Mesenchymal stem cell (in vitro differentiated cells and primary cell): ENCODE results near the gene GATD1.

Experiments
- DNase-seq: peaks from one replicate; pipeline ENCODE4 v3.0.0-alpha.2; 2013
- H2AFZ ChIP-seq: one replicate; pipeline ENCODE4 v1.6.1; 2013; ENCODE audit warnings: low read depth, mild to moderate bottlenecking, control low read depth, inconsistent platforms, low read length, moderate library complexity
- H2AK5ac ChIP-seq: 2 replicates; pipeline ENCODE4 v1.6.1; 2013; ENCODE audit warnings: low read length, moderate library complexity, mild to moderate bottlenecking, inconsistent platforms; ENCODE audit not compliant: severe bottlenecking
- H2BK120ac ChIP-seq: one replicate; pipeline ENCODE4 v1.6.1; 2013; ENCODE audit warnings: low read depth, mild to moderate bottlenecking, inconsistent platforms, low read length, moderate library complexity
- H2BK12ac ChIP-seq, 2 experiments: one replicate each; pipeline ENCODE4 v1.6.1; 2013; ENCODE audit warnings: inconsistent platforms in 2 of 2, low read length in 2 of 2, mild to moderate bottlenecking in 2 of 2, moderate library complexity in 2 of 2, control low read depth in 1 of 2
- H2BK15ac ChIP-seq: one replicate; pipeline ENCODE4 v1.6.1; 2013; ENCODE audit warnings: mild to moderate bottlenecking, low read depth, inconsistent platforms; ENCODE audit not compliant: poor library complexity, severe bottlenecking
- H2BK5ac ChIP-seq: 2 replicates; pipeline ENCODE4 v1.6.1; 2013; ENCODE audit warnings: low read depth, mild to moderate bottlenecking, low read length, control low read depth, inconsistent platforms; ENCODE audit not compliant: poor library complexity, severe bottlenecking
- H3K14ac ChIP-seq, 2 experiments: one replicate each; pipeline ENCODE4 v1.6.1; 2013; ENCODE audit warnings: inconsistent platforms in 2 of 2, low read length in 2 of 2, control low read depth in 1 of 2, mild to moderate bottlenecking in 1 of 2, moderate library complexity in 1 of 2
- H3K18ac ChIP-seq, 2 experiments: one replicate each; pipeline ENCODE4 v1.6.1; 2013; ENCODE audit warnings: inconsistent platforms in 2 of 2, low read length in 2 of 2, control low read depth in 1 of 2, low read depth in 1 of 2, mild to moderate bottlenecking in 1 of 2
- H3K23ac ChIP-seq, 2 experiments: one replicate each; pipeline ENCODE4 v1.6.1; 2013; ENCODE audit warnings: inconsistent platforms in 2 of 2, low read length in 2 of 2, mild to moderate bottlenecking in 2 of 2, moderate library complexity in 2 of 2, control low read depth in 1 of 2
- H3K27ac ChIP-seq: 2 replicates; pipeline ENCODE4 v1.5.1; 2013; ENCODE audit warnings: mild to moderate bottlenecking, moderate library complexity, low read length, control low read depth, inconsistent platforms; ENCODE audit not compliant: poor library complexity, severe bottlenecking
- H3K27me3 ChIP-seq, 2 experiments: 2 replicates each; pipeline versions ENCODE4 v1.6.1 to v1.7.0; 2013; ENCODE audit warnings: low read length in 2 of 2, mild to moderate bottlenecking in 2 of 2, moderate library complexity in 2 of 2, control low read depth in 1 of 2, inconsistent platforms in 1 of 2; ENCODE audit not compliant: control insufficient read depth in 1 of 2, insufficient read depth in 1 of 2
- H3K36me3 ChIP-seq, 2 experiments: 2 replicates each; pipeline versions ENCODE4 v1.6.1 to v1.7.0; 2013; ENCODE audit warnings: low read length in 2 of 2, control low read depth in 1 of 2, inconsistent platforms in 1 of 2, low read depth in 1 of 2, mild to moderate bottlenecking in 1 of 2; ENCODE audit not compliant: insufficient read depth in 2 of 2, control insufficient read depth in 1 of 2
- H3K4ac ChIP-seq, 2 experiments: one replicate each; pipeline ENCODE4 v1.6.1; 2013; ENCODE audit warnings: inconsistent platforms in 2 of 2, low read length in 2 of 2, mild to moderate bottlenecking in 2 of 2, moderate library complexity in 2 of 2, control low read depth in 1 of 2, low read depth in 1 of 2
- H3K4me1 ChIP-seq: 2 replicates; pipeline ENCODE4 v1.6.1; 2013; ENCODE audit warnings: low read depth, low read length, control low read depth; ENCODE audit not compliant: control insufficient read depth, insufficient read depth
- H3K4me2 ChIP-seq: 2 replicates; pipeline ENCODE4 v1.6.1; 2013; ENCODE audit warnings: low read length, mild to moderate bottlenecking, inconsistent platforms; ENCODE audit not compliant: poor library complexity, severe bottlenecking
- H3K4me3 ChIP-seq, 2 experiments: 2 replicates each; pipeline versions ENCODE4 v1.5.1 to v1.7.0; 2013; ENCODE audit warnings: low read length in 2 of 2, mild to moderate bottlenecking in 2 of 2, control low read depth in 1 of 2, low read depth in 1 of 2; ENCODE audit not compliant: insufficient read depth in 1 of 2
- H3K79me1 ChIP-seq: replicated peaks from 2 replicates; pipeline ENCODE4 v1.6.1; 2013; ENCODE audit warnings: mild to moderate bottlenecking, control low read depth, low read length, inconsistent platforms; ENCODE audit not compliant: poor library complexity, severe bottlenecking
- H3K9ac ChIP-seq: 2 replicates; pipeline ENCODE4 v1.7.0; 2013; ENCODE audit warnings: mild to moderate bottlenecking, low read length, moderate library complexity
- H3K9me3 ChIP-seq: 2 replicates; pipeline ENCODE4 v1.7.0; 2013; ENCODE audit warnings: mild to moderate bottlenecking, low read length; ENCODE audit not compliant: control insufficient read depth
- H4K8ac ChIP-seq: one replicate; pipeline ENCODE4 v1.6.1; 2013; ENCODE audit warnings: inconsistent platforms, mild to moderate bottlenecking, low read length, moderate library complexity
- H4K91ac ChIP-seq: one replicate; pipeline ENCODE4 v1.6.1; 2013; ENCODE audit warnings: mild to moderate bottlenecking, low read length, inconsistent platforms
- WGBS: methylation state at CpG from one replicate; pipeline ENCODE4 v1.1.7; 2013; ENCODE audit warnings: mixed read lengths; 5-methylcytosine and 5-hydroxymethylcytosine counted together

Gene GATD1

DNA sequence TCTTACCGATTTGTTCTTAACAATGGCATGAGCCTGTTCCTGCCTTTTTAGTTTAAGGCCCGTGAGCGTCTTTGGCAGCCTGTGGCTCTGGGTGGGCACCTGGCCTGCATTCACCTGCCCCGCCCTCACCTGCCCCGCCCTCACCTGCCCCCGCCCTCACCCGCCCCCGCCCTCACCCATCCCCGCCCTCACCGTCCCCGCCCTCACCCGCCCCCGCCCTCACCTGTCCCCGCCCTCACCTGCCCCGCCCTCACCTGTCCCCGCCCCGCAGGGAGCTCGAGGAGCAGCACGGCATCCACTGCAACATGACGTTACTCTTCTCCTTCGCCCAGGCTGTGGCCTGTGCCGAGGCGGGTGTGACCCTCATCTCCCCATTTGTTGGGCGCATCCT, 14.2 kb downstream of the GATD1 start:
- Histone ChIP-seq H3K18ac (no peak overlapping the region), H4K8ac (no peak overlapping the region), H4K91ac (no peak overlapping the region), H2BK12ac (peak overlapping the region in 1 of 2 experiments; percentile 23), H3K4me1 (peaks cover 33% of the 10 kb centered on the region), H2AFZ (no peak overlapping the region), H3K9ac (no peak overlapping the region), H2BK120ac (no peak overlapping the region), H3K27ac (peak overlapping the region; percentile 50), H3K4me2 (no peak overlapping the region), H3K14ac (no peak overlapping the region), H3K79me1 (peaks cover 18% of the 10 kb centered on the region), H3K23ac (no peak overlapping the region), H3K36me3 (peaks cover 76 to 80% of the 10 kb centered on the region in 2 experiments), H2BK5ac (no peak overlapping the region), H3K9me3 (no peaks in the 10 kb centered on the region), H3K27me3 (no peaks in the 10 kb centered on the region), H3K4me3 (no peak overlapping the region), H3K4ac (no peak overlapping the region), H2BK15ac (no peak overlapping the region), H2AK5ac (no peak overlapping the region)
- 82% methylated on average over 13 of the region's 24 CpGs for WGBS
- no peak for DNase-seq

GRCh38 chr11:762421-763072, 14.7 kb downstream of the GATD1 start:
- Histone ChIP-seq H3K4me1 (peaks cover 33% of the 10 kb centered on the region), H2BK15ac (no peak overlapping the region), H3K9me3 (no peaks in the 10 kb centered on the region), H3K4me2 (no peak overlapping the region), H4K8ac (peak overlapping the region; percentile 72), H2AFZ (no peak overlapping the region), H3K18ac (peak overlapping the region in 1 of 2 experiments; percentile 16), H3K9ac (peak overlapping the region; percentile 44), H3K4ac (no peak overlapping the region), H3K4me3 (no peak overlapping the region), H2AK5ac (peak overlapping the region; percentile 34), H2BK5ac (no peak overlapping the region), H3K36me3 (peaks cover 77 to 85% of the 10 kb centered on the region in 2 experiments), H3K27ac (peak overlapping the region; percentile 50), H3K23ac (peak overlapping the region in 1 of 2 experiments; percentile 46), H2BK120ac (no peak overlapping the region), H3K14ac (peak overlapping the region in 1 of 2 experiments; percentile 66), H3K27me3 (no peaks in the 10 kb centered on the region), H3K79me1 (peaks cover 20% of the 10 kb centered on the region), H2BK12ac (peak overlapping the region in 1 of 2 experiments; percentile 23), H4K91ac (peak overlapping the region; percentile 66)
- peak; percentile 75 for DNase-seq
- WGBS = 75% methylated on average over 7 of the region's 10 CpGs

DNA sequence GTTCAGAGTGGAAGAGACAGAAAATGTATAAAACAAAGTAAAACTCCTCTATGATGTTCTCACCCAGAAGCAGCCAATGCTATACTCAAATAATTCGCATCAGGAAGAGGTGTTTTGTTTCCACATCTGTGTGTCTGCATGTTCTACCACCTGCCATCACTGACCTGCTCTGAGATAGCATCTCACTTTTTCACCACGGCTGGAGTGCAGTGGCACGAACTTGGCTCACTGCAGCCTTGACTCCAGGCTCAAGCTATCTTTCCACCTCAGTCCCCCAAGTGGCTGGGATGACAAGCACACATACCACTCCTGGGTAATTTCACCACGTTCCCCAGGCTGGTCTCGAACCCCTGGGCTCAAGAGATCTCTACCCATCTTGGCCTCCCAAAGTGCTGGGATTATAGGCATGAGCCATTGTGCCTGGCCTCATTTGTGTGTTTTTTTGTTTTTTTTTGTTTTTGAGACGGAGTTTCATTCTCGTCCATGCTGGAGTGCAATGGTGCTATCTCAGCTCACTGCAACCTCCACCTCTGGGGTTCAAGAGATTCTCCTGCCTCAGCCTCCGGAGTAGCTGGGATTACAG, 15.7 kb downstream of the GATD1 start:
- H2BK12ac ChIP-seq = no peak overlapping the region
- H2AK5ac ChIP-seq = no peak overlapping the region
- no peaks in the 10 kb centered on the region for H3K9me3 ChIP-seq
- H3K4me2 ChIP-seq = no peak overlapping the region
- H3K27me3 ChIP-seq = no peaks in the 10 kb centered on the region
- H3K79me1 ChIP-seq = peaks cover 26% of the 10 kb centered on the region
- H3K14ac ChIP-seq = no peak overlapping the region
- H2BK120ac ChIP-seq = no peak overlapping the region
- H2AFZ ChIP-seq = no peak overlapping the region
- H3K36me3 ChIP-seq = peaks cover 77 to 89% of the 10 kb centered on the region in 2 experiments
- H3K27ac ChIP-seq = no peak overlapping the region
- WGBS = 92% methylated on average over 8 of the region's 8 CpGs
- H4K91ac ChIP-seq = no peak overlapping the region
- no peak for DNase-seq
- H3K23ac ChIP-seq = peak overlapping the region in 1 of 2 experiments; percentile 73
- no peak overlapping the region for H4K8ac ChIP-seq
- no peak overlapping the region for H3K18ac ChIP-seq
- H3K4ac ChIP-seq = no peak overlapping the region
- no peak overlapping the region for H2BK15ac ChIP-seq
- no peak overlapping the region for H3K4me3 ChIP-seq
- peaks cover 25% of the 10 kb centered on the region for H3K4me1 ChIP-seq
- no peak overlapping the region for H3K9ac ChIP-seq
- no peak overlapping the region for H2BK5ac ChIP-seq

- no peak overlapping the region for H2AK5ac ChIP-seq
- no peak overlapping the region for H3K4ac ChIP-seq
- peaks cover 79 to 92% of the 10 kb centered on the region in 2 experiments for H3K36me3 ChIP-seq
- H3K23ac ChIP-seq = no peak overlapping the region
- H4K91ac ChIP-seq = no peak overlapping the region
- no peak overlapping the region for H3K18ac ChIP-seq
- H3K27ac ChIP-seq = no peak overlapping the region
- H2AFZ ChIP-seq = no peak overlapping the region
- H3K4me1 ChIP-seq = peaks cover 17% of the 10 kb centered on the region
- no peaks in the 10 kb centered on the region for H3K27me3 ChIP-seq
- H2BK120ac ChIP-seq = no peak overlapping the region
- H2BK15ac ChIP-seq = no peak overlapping the region
- H2BK12ac ChIP-seq = no peak overlapping the region
- no peak overlapping the region for H3K14ac ChIP-seq
- no peaks in the 10 kb centered on the region for H3K9me3 ChIP-seq
- H3K4me2 ChIP-seq = no peak overlapping the region
- H3K9ac ChIP-seq = peak overlapping the region; percentile 8
- peaks cover 31% of the 10 kb centered on the region for H3K79me1 ChIP-seq
- DNase-seq = no peak
- H2BK5ac ChIP-seq = no peak overlapping the region
- H4K8ac ChIP-seq = no peak overlapping the region
- no peak overlapping the region for H3K4me3 ChIP-seq
Observed at GRCh38 chr11:760236-760635, 17.1 kb downstream of the GATD1 start.
